A549 (cell line): ENCODE data around the gene NR3C1. TPM values are rescaled to one million over a fixed set of nuclear protein-coding genes. Genes with fewer than 3 reads are reported as not detected.
A peak's percentile ranks its signal among the peaks of the same experiment; 100 is the strongest.

Experiments used
- ATAC-seq, 2 experiments: fragments of 200-7000 bp in 1 of 2; fragments of >200 bp in 1 of 2; cut with Nextera tagmentation in 1 of 2; cut with Tn5 transposase in 1 of 2; 3 replicates each; pipeline versions ENCODE4 v1.8.0 to v1.9.1; 2018 to 2020; ENCODE audit warnings: mild to moderate bottlenecking in 1 of 2, moderate library complexity in 1 of 2
- CTCF ChIA-PET: fragments of 300-600 bp; sonication (Branson Sonifier 250); formaldehyde crosslinking; extraction: SDS; loops from one replicate; lab custom pipeline; 2021; ENCODE audit warnings: antibody characterized with exemption, inconsistent platforms; lab: Yijun Ruan, JAX
- POLR2A ChIA-PET: fragments of 350-600 bp; formaldehyde crosslinking; extraction: SDS; loops from one replicate; lab custom pipeline; 2021; ENCODE audit warnings: antibody characterized with exemption, inconsistent platforms; lab: Yijun Ruan, JAX
- DNase-seq, 2 experiments: peaks; one replicate each; pipeline versions ENCODE4 v3.0.0 to v3.0.0-alpha.2; 2011 to 2016; ENCODE audit warnings: low read depth in 1 of 2, low spot score in 1 of 2
- FAIRE-seq: peaks from 2 replicates; lab custom pipeline; 2011; peaks lifted over from hg19 to GRCh38; lab: Jason Lieb, UNC
- H3K27ac ChIP-seq, 2 experiments: fragments of >200 bp; sonication (Bioruptor Twin); formaldehyde crosslinking; 3 replicates each; pipeline ENCODE4 v1.5.1; 2016 to 2017
- H3K4me1 ChIP-seq: fragments of >200 bp; sonication (Bioruptor Twin); formaldehyde crosslinking; 3 replicates; pipeline ENCODE4 v1.6.1; 2016
- H3K4me2 ChIP-seq: fragments of >200 bp; sonication (Bioruptor Twin); formaldehyde crosslinking; 3 replicates; pipeline ENCODE4 v1.6.1; 2016
- H3K4me3 ChIP-seq: fragments of >200 bp; sonication (Bioruptor Twin); formaldehyde crosslinking; 3 replicates; pipeline ENCODE4 v1.5.1; 2016
- H3K9me3 ChIP-seq: fragments of >200 bp; sonication (Bioruptor Twin); formaldehyde crosslinking; 3 replicates; pipeline ENCODE4 v1.6.1; 2016
- CBX8 ChIP-seq: fragments of 200-600 bp; sonication (generic); IDR thresholded peaks from 2 replicates; pipeline ENCODE4 v1.6.1; 2016
- CHD4 ChIP-seq: fragments of 200-600 bp; sonication (generic); IDR thresholded peaks from 2 replicates; pipeline ENCODE4 v1.6.1; 2016; ENCODE audit warnings: antibody characterized with exemption, mild to moderate bottlenecking, borderline replicate concordance
- CTCF ChIP-seq: fragments of >200 bp; sonication (Bioruptor Twin); formaldehyde crosslinking; IDR thresholded peaks from 3 replicates; pipeline ENCODE4 v1.5.1; 2016
- E2F6 ChIP-seq: IDR thresholded peaks from 2 replicates; pipeline ENCODE4 v1.6.1; 2012; ENCODE audit warnings: low read depth, borderline replicate concordance
- FOXS1 ChIP-seq: fragments of 250-450 bp; sonication (Bioruptor Pico); IDR thresholded peaks from 2 replicates; pipeline ENCODE4 v1.5.0; 2020; ENCODE audit warnings: mild to moderate bottlenecking, moderate library complexity
- GATA3 ChIP-seq: IDR thresholded peaks from 2 replicates; pipeline ENCODE4 v1.6.1; 2012; ENCODE audit warnings: borderline replicate concordance
- HEYL ChIP-seq: fragments of 250-450 bp; sonication (Bioruptor Pico); IDR thresholded peaks from 2 replicates; pipeline ENCODE4 v1.8.0; 2021; ENCODE audit warnings: mild to moderate bottlenecking, moderate library complexity
- HOXB5 ChIP-seq: fragments of 250-450 bp; sonication (Bioruptor Pico); IDR thresholded peaks from 2 replicates; pipeline ENCODE4 v1.5.0; 2020; ENCODE audit warnings: mild to moderate bottlenecking, moderate library complexity
- KDM1A ChIP-seq: fragments of 200-600 bp; sonication (generic); IDR thresholded peaks from 2 replicates; pipeline ENCODE4 v1.6.1; 2016; ENCODE audit warnings: low read depth, mild to moderate bottlenecking
- KDM5A ChIP-seq: fragments of 200-600 bp; sonication (generic); IDR thresholded peaks from 2 replicates; pipeline ENCODE4 v1.6.1; 2016; ENCODE audit warnings: antibody characterized with exemption, mild to moderate bottlenecking
- MAFK ChIP-seq: fragments of 450-650 bp; IDR thresholded peaks from 2 replicates; pipeline ENCODE4 v1.6.1; 2014; ENCODE audit not compliant: partially characterized antibody
- NFE2L2 ChIP-seq: fragments of 150-350 bp; conservative IDR thresholded peaks from 2 replicates; pipeline ENCODE4 v1.6.1; 2014; ENCODE audit warnings: low read length
- NR3C1 ChIP-seq: fragments of >200 bp; sonication (Bioruptor Twin); formaldehyde crosslinking; IDR thresholded peaks from 3 replicates; pipeline ENCODE4 v1.6.1; 2017
- POLR2A ChIP-seq: IDR thresholded peaks from 2 replicates; pipeline ENCODE4 v1.6.1; 2012; ENCODE audit warnings: mild to moderate bottlenecking, low read length
- POLR2AphosphoS2 ChIP-seq: conservative IDR thresholded peaks from 2 replicates; pipeline ENCODE4 v1.6.1; 2012; ENCODE audit warnings: low read length, improper control_type of control experiment, inconsistent platforms
- RAD21 ChIP-seq, 2 experiments: fragments of >200 bp in 1 of 2; sonication (Bioruptor Twin) in 1 of 2; formaldehyde crosslinking in 1 of 2; IDR thresholded peaks in 1 of 2; conservative IDR thresholded peaks in 1 of 2; 2 replicates in 1 of 2; 3 replicates in 1 of 2; pipeline ENCODE4 v1.6.1; 2012 to 2018; ENCODE audit warnings: inconsistent platforms in 1 of 2
- RARB ChIP-seq: fragments of 250-450 bp; sonication (Bioruptor Pico); IDR thresholded peaks from 2 replicates; pipeline ENCODE4 v1.8.0; 2021; ENCODE audit warnings: mild to moderate bottlenecking, moderate library complexity
- RFX5 ChIP-seq: fragments of 450-650 bp; IDR thresholded peaks from 2 replicates; pipeline ENCODE4 v1.7.1; 2014; ENCODE audit warnings: antibody characterized with exemption, mild to moderate bottlenecking, moderate library complexity
- RNF2 ChIP-seq: fragments of 200-600 bp; sonication (generic); IDR thresholded peaks from 2 replicates; pipeline ENCODE4 v1.6.1; 2016; ENCODE audit warnings: low read depth, mild to moderate bottlenecking, antibody characterized with exemption, moderate library complexity, borderline replicate concordance
- SREBF2 ChIP-seq: fragments of 450-650 bp; IDR thresholded peaks from 2 replicates; pipeline ENCODE4 v1.6.1; 2014; ENCODE audit warnings: mild to moderate bottlenecking, moderate library complexity
- TFCP2L1 ChIP-seq: fragments of 250-450 bp; sonication (Bioruptor Pico); IDR thresholded peaks from 2 replicates; pipeline ENCODE4 v1.5.0; 2021; ENCODE audit warnings: mild to moderate bottlenecking
- USF2 ChIP-seq: fragments of 450-650 bp; IDR thresholded peaks from 2 replicates; pipeline ENCODE4 v1.6.1; 2014; ENCODE audit warnings: antibody characterized with exemption
- ZSCAN20 ChIP-seq: fragments of 250-450 bp; sonication (Bioruptor Pico); IDR thresholded peaks from 2 replicates; pipeline ENCODE4 v1.8.0; 2022; ENCODE audit warnings: mild to moderate bottlenecking, moderate library complexity
- WGBS: methylation state at CpG from one replicate; pipeline ENCODE4 v1.1.6; 2017; ENCODE audit errors: missing lambda C conversion rate; 5-methylcytosine and 5-hydroxymethylcytosine counted together
- polyA plus RNA-seq, 4 experiments: library from polyadenylated mRNA; depleted of rRNA in 3 of 4; stranded (reverse); fragments of >200 nt; fragmentation: RNase III in 1 of 4; extraction: RNeasy Plus Mini Kit Qiagen cat#74134 plus additional on column Dnase treatment in 1 of 4; gene quantifications; 2 replicates in 3 of 4; 3 replicates in 1 of 4; pipeline ENCODE4 v1.2.3, GENCODE V29; 2011 to 2017
- TF ChIP-seq, protein P1 (sequence below): IDR thresholded peaks from 2 replicates; pipeline ENCODE4 v1.6.1; 2012
- TF ChIP-seq, protein P2 (sequence below): fragments of 250-450 bp; sonication (Bioruptor Pico); IDR thresholded peaks from 2 replicates; pipeline ENCODE4 v1.5.0; 2021; ENCODE audit warnings: mild to moderate bottlenecking, moderate library complexity, borderline replicate concordance

NR3C1 gene
- polyA plus RNA-seq, 2 of the 4 experiments (the other 2 are of a cell fraction): 46.5 to 73.0 TPM

DNA sequence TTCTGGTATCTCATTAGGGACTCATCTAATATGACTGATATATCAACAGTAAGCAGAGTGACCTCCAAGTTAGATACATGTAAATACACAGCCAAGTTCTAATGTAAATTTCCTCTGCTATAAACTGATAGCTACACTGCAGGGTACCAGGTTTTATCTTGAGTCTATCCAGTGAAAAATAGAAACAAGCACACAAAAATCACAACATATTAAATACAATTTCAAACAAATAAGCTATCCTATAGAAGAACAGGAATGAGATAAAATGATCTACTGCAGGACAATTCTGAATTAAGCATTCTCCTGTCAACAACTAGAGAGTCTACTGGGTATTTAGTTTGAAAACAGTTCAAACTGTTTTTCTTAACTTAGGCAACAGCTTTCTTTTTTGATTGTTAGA, 42.7 kb downstream of the NR3C1 start:
- ChIA-PET POLR2A (interaction anchor here (0.7 kb wide), 1 partner anchor 31 kb away, joined by 3 read pairs; no protein-coding TSS in a partner anchor), CTCF (interaction anchor here (1.1 to 1.5 kb wide), 2 partner anchors 11 to 358 kb away, joined by 3 to 4 read pairs; no protein-coding TSS in a partner anchor)
- Histone ChIP-seq H3K4me1 (peaks cover 82% of the 10 kb centered on the region), H3K4me3 (no peak overlapping the region), H3K9me3 (0 out of 3 replicates have a peak, but pooled peaks cover 3% of the 10 kb centered on the region), H3K27ac (no peak overlapping the region), H3K4me2 (peak overlapping the region; percentile 48)
- ATAC-seq (no peak), FAIRE-seq (no peak), DNase-seq (no peak)
- TF ChIP-seq NR3C1: no peak
- TF ChIP-seq, protein P1, sequence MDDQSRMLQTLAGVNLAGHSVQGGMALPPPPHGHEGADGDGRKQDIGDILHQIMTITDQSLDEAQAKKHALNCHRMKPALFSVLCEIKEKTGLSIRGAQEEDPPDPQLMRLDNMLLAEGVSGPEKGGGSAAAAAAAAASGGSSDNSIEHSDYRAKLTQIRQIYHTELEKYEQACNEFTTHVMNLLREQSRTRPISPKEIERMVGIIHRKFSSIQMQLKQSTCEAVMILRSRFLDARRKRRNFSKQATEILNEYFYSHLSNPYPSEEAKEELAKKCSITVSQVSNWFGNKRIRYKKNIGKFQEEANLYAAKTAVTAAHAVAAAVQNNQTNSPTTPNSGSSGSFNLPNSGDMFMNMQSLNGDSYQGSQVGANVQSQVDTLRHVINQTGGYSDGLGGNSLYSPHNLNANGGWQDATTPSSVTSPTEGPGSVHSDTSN: no peak
- TF ChIP-seq, protein P2, sequence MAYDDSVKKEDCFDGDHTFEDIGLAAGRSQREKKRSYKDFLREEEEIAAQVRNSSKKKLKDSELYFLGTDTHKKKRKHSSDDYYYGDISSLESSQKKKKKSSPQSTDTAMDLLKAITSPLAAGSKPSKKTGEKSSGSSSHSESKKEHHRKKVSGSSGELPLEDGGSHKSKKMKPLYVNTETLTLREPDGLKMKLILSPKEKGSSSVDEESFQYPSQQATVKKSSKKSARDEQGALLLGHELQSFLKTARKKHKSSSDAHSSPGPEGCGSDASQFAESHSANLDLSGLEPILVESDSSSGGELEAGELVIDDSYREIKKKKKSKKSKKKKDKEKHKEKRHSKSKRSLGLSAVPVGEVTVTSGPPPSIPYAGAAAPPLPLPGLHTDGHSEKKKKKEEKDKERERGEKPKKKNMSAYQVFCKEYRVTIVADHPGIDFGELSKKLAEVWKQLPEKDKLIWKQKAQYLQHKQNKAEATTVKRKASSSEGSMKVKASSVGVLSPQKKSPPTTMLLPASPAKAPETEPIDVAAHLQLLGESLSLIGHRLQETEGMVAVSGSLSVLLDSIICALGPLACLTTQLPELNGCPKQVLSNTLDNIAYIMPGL: no peak
- TF ChIP-seq NFE2L2: no peak
- no peak for TF ChIP-seq HOXB5
- TF ChIP-seq E2F6: no peak
- no peak for TF ChIP-seq RNF2
- TF ChIP-seq GATA3: no peak
- no peak for TF ChIP-seq KDM1A
- no peak for TF ChIP-seq HEYL (CRISPR knock-in tag)
- no peak for TF ChIP-seq SREBF2
- TF ChIP-seq MAFK: no peak
- TF ChIP-seq CBX8: no peak
- TF ChIP-seq FOXS1 (CRISPR knock-in tag): no peak
- TF ChIP-seq POLR2A: no peak
- TF ChIP-seq KDM5A: no peak
- TF ChIP-seq, all 56 proteins: peak for 0

- TF ChIP-seq CTCF (no peak), RAD21 (conservative IDR thresholded peaks at IDR 0.05 in 1 of 2, IDR thresholded peaks at IDR 0.05 in 1 of 2) (no peak), TFCP2L1 (CRISPR knock-in tag) (no peak), RFX5 (no peak), RARB (CRISPR knock-in tag) (no peak), ZSCAN20 (no peak), USF2 (no peak), POLR2AphosphoS2 (no peak), CHD4 (no peak)
- TF ChIP-seq, protein P1: no peak
- TF ChIP-seq, protein P2: no peak
- Histone ChIP-seq H3K4me2 (peak overlapping the region; percentile 84), H3K9me3 (0 out of 3 replicates have a peak, but pooled peaks cover 3% of the 10 kb centered on the region), H3K4me1 (peaks cover 89% of the 10 kb centered on the region), H3K4me3 (no peak overlapping the region), H3K27ac (peak overlapping the region in 1 of 2 experiments; percentile 58; a peak in 3 of 6 replicates)
- WGBS: 88% methylated on average over 2 of the region's 2 CpGs
- no peak for ATAC-seq
- ChIA-PET CTCF (interaction anchor here (1.0 to 1.3 kb wide), 2 partner anchors 14 to 17 kb away, joined by 3 read pairs; no protein-coding TSS in a partner anchor), POLR2A (no interaction called here)
- no peak for FAIRE-seq
- DNase-seq: no peak
These were observed 43.6 kb downstream of the NR3C1 start for GRCh38 chr5:143359869-143360268.
